ENCODE results near the gene HNRNPA0. TPM values are rescaled to one million over a fixed set of nuclear protein-coding genes. Genes with fewer than 3 reads are reported as not detected.
A peak's percentile ranks its signal among the peaks of the same experiment; 100 is the strongest.

The HNRNPA0 gene
- total RNA-seq, 1 donor from 2014 or later = 57.1 TPM

- TF ChIP-seq CTCF (IDR thresholded peaks at IDR 0.05; ENCODE audit: unreplicated experiment) = no peak
- DNase-seq (ENCODE audit: low spot score) = no peak
- no peak overlapping the region for H3K27ac Mint-ChIP-seq (ENCODE audit: unreplicated experiment)
- peaks cover 18% of the 10 kb centered on the region for H3K4me1 Mint-ChIP-seq (ENCODE audit: unreplicated experiment)
- H3K9me3 Mint-ChIP-seq (ENCODE audit: unreplicated experiment) = peaks cover 4% of the 10 kb centered on the region
- H3K36me3 Mint-ChIP-seq (ENCODE audit: low read depth, unreplicated experiment) = peaks cover 10% of the 10 kb centered on the region
- no peak overlapping the region for H3K4me3 Mint-ChIP-seq (ENCODE audit: unreplicated experiment)
- H3K27me3 Mint-ChIP-seq (ENCODE audit: unreplicated experiment) = peaks cover 7% of the 10 kb centered on the region
Measured at GRCh38 chr5:137738947-137739346, 15.2 kb downstream of the HNRNPA0 start.

GRCh38 chr5:137737349-137738131, 16.6 kb downstream of the HNRNPA0 start:
- H3K9me3 Mint-ChIP-seq (ENCODE audit: unreplicated experiment) = peaks cover 4% of the 10 kb centered on the region
- no peak for TF ChIP-seq CTCF (IDR thresholded peaks at IDR 0.05; ENCODE audit: unreplicated experiment)
- H3K27ac Mint-ChIP-seq (ENCODE audit: unreplicated experiment) = peak overlapping the region; percentile 77
- no peak for DNase-seq (ENCODE audit: low spot score)
- H3K36me3 Mint-ChIP-seq (ENCODE audit: low read depth, unreplicated experiment) = peaks cover 10% of the 10 kb centered on the region
- H3K27me3 Mint-ChIP-seq (ENCODE audit: unreplicated experiment) = peaks cover 7% of the 10 kb centered on the region
- H3K4me3 Mint-ChIP-seq (ENCODE audit: unreplicated experiment) = peak overlapping the region; percentile 4
- peaks cover 28% of the 10 kb centered on the region for H3K4me1 Mint-ChIP-seq (ENCODE audit: unreplicated experiment)

- Mint-ChIP-seq H3K4me1 (ENCODE audit: unreplicated experiment) (peaks cover 36% of the 10 kb centered on the region), H3K4me3 (ENCODE audit: unreplicated experiment) (no peak overlapping the region), H3K36me3 (ENCODE audit: low read depth, unreplicated experiment) (peaks cover 16% of the 10 kb centered on the region), H3K27ac (ENCODE audit: unreplicated experiment) (no peak overlapping the region), H3K27me3 (ENCODE audit: unreplicated experiment) (peaks cover 7% of the 10 kb centered on the region), H3K9me3 (ENCODE audit: unreplicated experiment) (peaks cover 4% of the 10 kb centered on the region)
- no peak for DNase-seq (ENCODE audit: low spot score)
- TF ChIP-seq CTCF (IDR thresholded peaks at IDR 0.05; ENCODE audit: unreplicated experiment) = no peak
Measured at GRCh38 chr5:137736496-137736895, 17.7 kb downstream of the HNRNPA0 start.

- Mint-ChIP-seq H3K4me1 (ENCODE audit: unreplicated experiment) (peaks cover 40% of the 10 kb centered on the region), H3K27ac (ENCODE audit: unreplicated experiment) (no peak within 1 kb of the TSS), H3K9me3 (ENCODE audit: unreplicated experiment) (peaks cover 4% of the 10 kb centered on the region), H3K4me3 (ENCODE audit: unreplicated experiment) (no peak within 1 kb of the TSS), H3K27me3 (ENCODE audit: unreplicated experiment) (peaks cover 7% of the 10 kb centered on the region), H3K36me3 (ENCODE audit: low read depth, unreplicated experiment) (peaks cover 14% of the 10 kb centered on the region)
- TF ChIP-seq CTCF (IDR thresholded peaks at IDR 0.05; ENCODE audit: unreplicated experiment) = no peak
- peak; percentile 61 for DNase-seq (ENCODE audit: low spot score)
Measured at GRCh38 chr5:137735555-137736284, 18.4 kb downstream of the HNRNPA0 start, which contains the start of gene KLHL3. Gene KLHL3 (minus strand): TSS chr5:137736089. CDS start chr5:137735646, 443 bp downstream.

All from endothelial cell (in vitro differentiated cells).